ENCODE results near the gene PRPSAP1. TPM values are rescaled to one million over a fixed set of nuclear protein-coding genes. Genes with fewer than 3 reads are reported as not detected.

The PRPSAP1 gene
- total RNA-seq, 4 donors from 2014 or later, result 52.4 to 82.3 (median 68.7) TPM

DNA sequence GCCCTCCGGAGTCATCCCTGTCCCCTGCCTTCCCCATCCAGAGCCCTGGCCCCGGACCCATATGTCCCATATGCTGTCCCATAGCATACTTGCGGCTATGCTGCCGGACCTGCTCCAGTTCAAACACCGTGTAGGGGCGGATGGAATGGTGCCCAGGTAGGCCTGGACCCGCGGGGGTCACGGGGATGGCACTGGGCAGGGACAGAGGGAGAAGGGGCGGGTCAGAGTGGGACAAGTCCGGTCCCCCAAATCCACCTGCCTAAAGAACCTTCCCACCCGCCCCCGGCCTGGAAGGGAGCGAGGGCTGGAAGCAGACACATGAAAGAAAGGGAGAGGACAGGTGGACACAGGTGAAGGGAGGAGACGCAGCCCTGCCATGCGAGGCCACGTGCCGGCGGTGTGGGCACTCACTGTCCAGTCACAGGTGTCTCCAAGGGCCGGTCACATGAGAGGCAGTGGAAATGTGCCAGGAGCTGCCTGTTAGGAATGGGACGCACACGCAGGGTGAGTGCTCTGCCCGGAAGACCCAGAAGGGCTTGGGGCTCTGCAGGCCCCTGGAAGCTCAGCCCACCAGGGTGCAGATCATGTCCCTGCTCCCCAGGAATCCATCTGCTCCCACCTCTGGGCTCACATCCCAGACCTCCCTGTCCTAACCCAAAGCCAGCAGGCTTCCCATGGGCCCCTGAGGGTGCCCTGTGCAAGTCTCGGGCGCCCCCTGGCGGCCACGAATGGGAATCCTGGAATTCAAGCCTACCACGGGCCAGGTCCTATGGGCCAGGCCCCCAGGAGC is 74.6 kb downstream of the PRPSAP1 start:
- Histone ChIP-seq H3K4me1 (no peaks in the 10 kb centered on the region), H3K27ac (no peak overlapping the region), H3K36me3 (no peaks in the 10 kb centered on the region), H3K27me3 (no peaks in the 10 kb centered on the region), H3K9me3 (no peaks in the 10 kb centered on the region), H3K4me3 (no peak overlapping the region)
- TF ChIP-seq, protein P1, sequence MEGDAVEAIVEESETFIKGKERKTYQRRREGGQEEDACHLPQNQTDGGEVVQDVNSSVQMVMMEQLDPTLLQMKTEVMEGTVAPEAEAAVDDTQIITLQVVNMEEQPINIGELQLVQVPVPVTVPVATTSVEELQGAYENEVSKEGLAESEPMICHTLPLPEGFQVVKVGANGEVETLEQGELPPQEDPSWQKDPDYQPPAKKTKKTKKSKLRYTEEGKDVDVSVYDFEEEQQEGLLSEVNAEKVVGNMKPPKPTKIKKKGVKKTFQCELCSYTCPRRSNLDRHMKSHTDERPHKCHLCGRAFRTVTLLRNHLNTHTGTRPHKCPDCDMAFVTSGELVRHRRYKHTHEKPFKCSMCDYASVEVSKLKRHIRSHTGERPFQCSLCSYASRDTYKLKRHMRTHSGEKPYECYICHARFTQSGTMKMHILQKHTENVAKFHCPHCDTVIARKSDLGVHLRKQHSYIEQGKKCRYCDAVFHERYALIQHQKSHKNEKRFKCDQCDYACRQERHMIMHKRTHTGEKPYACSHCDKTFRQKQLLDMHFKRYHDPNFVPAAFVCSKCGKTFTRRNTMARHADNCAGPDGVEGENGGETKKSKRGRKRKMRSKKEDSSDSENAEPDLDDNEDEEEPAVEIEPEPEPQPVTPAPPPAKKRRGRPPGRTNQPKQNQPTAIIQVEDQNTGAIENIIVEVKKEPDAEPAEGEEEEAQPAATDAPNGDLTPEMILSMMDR (IDR thresholded peaks at IDR 0.05), result peak; percentile 94 to 99 (median 96)
- no peak for TF ChIP-seq POLR2A (IDR thresholded peaks at IDR 0.05)
- intact Hi-C loops (cut with DNase I; ENCODE audit: low total_unique reads), result loop anchor here (5.0 kb wide), 1 partner anchor 157 kb away; no protein-coding TSS in a partner anchor
- DNase-seq, result peak; percentile 85

DNA sequence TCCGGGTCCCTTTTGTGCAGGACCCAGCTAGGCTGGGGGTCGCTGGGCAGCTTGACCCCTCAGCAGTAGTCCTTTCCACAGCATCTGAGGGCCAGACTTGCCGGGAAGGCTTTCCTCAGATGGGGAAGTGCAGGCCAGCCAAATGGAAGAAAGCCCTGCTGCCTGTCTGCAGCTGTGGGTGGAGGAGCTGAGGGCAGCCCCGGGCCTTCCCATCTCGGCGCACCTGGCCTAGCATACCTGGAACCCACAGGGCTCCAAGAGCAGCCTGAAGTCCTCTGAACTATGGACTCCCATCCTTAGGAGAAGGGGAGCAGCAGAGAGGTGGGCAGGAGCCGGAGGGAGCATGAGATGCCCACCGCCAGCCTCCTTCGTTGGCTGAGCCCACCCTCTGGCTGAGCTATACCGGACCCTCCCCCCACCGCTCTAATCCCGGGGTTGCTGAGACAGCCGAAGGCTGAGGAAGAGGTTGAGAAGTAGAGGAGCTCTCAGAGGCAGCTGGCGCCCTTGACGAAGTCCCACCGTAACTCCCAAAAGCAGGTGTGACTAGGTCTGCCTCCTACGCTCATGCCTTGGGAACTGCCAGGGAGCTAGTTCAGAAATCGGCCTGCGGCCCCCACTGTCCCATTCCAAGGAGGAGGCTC is 75.3 kb downstream of the PRPSAP1 start:
- Histone ChIP-seq H3K4me1 (no peaks in the 10 kb centered on the region), H3K4me3 (no peak overlapping the region), H3K27ac (no peak overlapping the region), H3K27me3 (no peaks in the 10 kb centered on the region), H3K9me3 (no peaks in the 10 kb centered on the region), H3K36me3 (no peaks in the 10 kb centered on the region)
- intact Hi-C loops (cut with DNase I; ENCODE audit: low total_unique reads), result loop anchor here (5.0 kb wide), 1 partner anchor 156 kb away; no protein-coding TSS in a partner anchor
- no peak for TF ChIP-seq POLR2A (IDR thresholded peaks at IDR 0.05)
- TF ChIP-seq, protein P1 (IDR thresholded peaks at IDR 0.05), result no peak
- DNase-seq, result no peak

DNA sequence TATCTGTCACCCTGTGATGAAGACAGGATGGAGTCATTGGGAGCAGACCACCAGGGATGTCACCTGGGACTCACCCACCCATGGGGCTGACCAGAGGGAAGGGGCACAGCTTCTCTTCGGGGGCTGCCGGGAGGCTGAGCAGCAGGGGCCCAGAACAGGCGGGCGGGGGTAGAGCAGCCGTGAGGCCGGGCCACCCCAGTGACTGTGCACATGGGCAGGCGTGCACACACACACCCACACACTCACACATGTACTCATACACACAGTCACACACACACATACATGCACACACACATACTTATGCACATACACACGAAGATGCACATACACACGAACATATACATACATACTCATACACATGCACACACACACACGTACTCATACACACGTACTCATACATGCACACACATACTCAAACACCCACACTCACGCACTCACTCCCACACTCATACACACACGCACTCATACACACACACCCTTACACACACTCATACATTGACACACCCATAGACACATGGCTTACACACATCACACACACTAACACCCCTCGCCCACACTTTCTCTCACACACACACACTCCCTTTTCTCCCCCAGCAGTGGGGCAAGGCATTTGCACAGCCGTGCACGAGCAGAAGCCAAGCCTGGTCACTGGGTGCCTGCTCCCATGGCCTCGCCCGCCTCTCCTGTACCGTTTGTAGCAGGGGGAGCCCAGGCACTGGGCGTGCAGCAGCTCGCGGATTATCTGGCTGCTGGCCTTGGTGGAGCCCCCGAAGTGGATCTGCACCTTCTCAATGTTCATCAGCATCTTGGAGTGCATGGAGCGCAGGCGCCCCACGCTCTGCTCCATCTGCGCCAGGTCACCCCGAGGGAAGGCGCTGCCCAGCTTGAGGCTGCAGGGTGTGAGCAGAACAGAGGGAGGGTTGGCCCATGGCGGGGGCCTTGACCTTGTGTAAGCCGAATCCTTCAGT is 76.1 kb downstream of the PRPSAP1 start:
- Histone ChIP-seq H3K36me3 (no peaks in the 10 kb centered on the region), H3K9me3 (no peaks in the 10 kb centered on the region), H3K27me3 (no peaks in the 10 kb centered on the region), H3K4me3 (no peak overlapping the region), H3K27ac (no peak overlapping the region), H3K4me1 (no peaks in the 10 kb centered on the region)
- DNase-seq, result no peak
- intact Hi-C loops (cut with DNase I; ENCODE audit: low total_unique reads), result loop anchor here (5.0 kb wide), 1 partner anchor 155 kb away; no protein-coding TSS in a partner anchor
- TF ChIP-seq POLR2A (IDR thresholded peaks at IDR 0.05), result no peak
- TF ChIP-seq, protein P1 (IDR thresholded peaks at IDR 0.05), result no peak

DNA sequence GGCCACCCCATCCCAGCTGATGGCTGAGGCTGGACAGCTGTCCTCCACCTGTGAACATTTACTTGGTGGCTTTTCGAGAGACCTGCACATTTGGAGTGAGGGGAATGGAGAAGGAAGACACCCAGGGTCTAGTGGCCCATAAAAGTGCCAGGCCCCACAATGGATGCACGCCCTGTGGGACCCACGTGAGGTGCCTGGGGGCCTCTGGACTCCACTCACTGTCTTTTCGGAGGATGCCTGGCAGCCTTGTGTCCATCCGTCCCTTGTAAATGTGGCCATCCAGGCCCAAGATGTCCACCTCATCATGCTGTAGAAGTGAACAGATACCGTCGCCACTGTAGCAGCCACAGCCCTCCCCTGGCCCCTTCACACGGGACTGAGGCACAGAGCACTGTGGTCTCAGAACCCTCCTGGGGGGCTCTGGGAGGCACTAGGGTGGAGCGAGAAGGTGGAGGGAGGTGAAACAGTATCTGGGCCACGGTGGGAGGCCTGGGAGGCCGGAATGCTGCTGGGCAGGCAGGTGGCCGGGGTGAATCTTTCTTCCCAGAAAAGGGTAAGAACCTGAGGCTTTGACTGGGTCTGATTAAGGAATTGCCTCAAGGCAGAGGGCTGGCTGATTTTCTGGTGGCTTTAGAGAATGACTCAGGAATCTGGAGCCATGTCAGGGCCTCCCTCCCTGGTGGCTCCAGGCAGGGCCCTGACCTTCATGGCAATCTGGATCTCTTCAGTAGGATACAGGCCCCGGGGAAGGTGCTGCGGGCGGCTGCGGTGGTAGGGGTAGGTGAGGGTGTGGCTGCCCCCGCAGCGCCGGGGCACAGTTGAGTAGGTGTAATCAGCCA is 77.0 kb downstream of the PRPSAP1 start:
- no peak for DNase-seq
- no peaks in the 10 kb centered on the region for H3K9me3 ChIP-seq
- no peaks in the 10 kb centered on the region for H3K27me3 ChIP-seq
- no peak overlapping the region for H3K4me3 ChIP-seq
- H3K27ac ChIP-seq, result no peak overlapping the region
- TF ChIP-seq POLR2A (IDR thresholded peaks at IDR 0.05), result no peak
- TF ChIP-seq, protein P1 (IDR thresholded peaks at IDR 0.05), result no peak
- H3K4me1 ChIP-seq, result peaks cover 0 to under 1% of the 10 kb centered on the region in 2 donors
- no peaks in the 10 kb centered on the region for H3K36me3 ChIP-seq
- intact Hi-C loops (cut with DNase I; ENCODE audit: low total_unique reads), result loop anchor here (5.0 kb wide), 1 partner anchor 154 kb away; no protein-coding TSS in a partner anchor
